Stimulated activated CD8-positive, alpha-beta memory T cell treated with anti-CD3 and anti-CD28 coated beads, Interleukin-12 subunit alpha, Interleukin-12 subunit beta, amount 100 ng/mL, for 24 hours (primary cell): ENCODE data around the gene SLC12A2.

Experiments used
- DNase-seq: peaks from one replicate; pipeline ENCODE4 v3.0.0-alpha.2; 2020; ENCODE audit errors: extremely low read depth

The SLC12A2 gene

DNA sequence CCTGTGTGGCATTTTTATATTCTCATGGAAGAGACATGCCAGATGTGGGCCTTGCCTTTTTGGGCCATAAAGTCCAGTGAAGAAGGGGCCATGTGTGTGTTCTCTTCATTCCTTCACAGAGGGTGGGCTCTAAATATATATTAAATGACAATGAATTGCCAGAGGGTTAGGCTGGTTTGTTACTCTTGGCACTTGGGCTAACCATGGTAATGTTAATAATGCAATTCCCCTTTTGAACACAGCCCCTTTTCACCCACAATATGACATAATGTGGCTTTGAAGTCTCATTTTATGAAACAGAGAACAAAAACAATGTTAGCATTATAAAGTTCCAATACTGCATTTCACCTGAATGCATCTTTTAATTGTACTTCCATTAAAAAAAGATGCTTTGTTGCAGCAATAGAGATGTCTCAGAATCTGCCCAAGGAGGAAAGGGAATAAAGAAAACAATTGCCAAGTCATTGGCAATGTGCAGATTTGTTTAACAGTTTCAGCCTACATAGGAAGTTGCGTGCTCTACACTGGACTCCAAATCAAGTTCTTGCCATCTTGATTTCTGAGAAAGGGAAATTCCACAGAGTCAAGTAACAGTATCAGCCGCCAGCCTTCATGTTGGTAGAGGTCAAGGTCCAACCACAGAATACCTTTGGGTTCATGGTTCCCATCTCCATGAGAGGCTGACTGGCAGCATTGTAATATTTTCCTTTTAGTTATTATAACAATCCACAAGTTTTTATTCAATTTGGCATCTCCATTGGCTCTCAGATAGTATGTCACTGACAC is 141.9 kb downstream of the SLC12A2 start:
- DNase-seq, result no peak

DNA sequence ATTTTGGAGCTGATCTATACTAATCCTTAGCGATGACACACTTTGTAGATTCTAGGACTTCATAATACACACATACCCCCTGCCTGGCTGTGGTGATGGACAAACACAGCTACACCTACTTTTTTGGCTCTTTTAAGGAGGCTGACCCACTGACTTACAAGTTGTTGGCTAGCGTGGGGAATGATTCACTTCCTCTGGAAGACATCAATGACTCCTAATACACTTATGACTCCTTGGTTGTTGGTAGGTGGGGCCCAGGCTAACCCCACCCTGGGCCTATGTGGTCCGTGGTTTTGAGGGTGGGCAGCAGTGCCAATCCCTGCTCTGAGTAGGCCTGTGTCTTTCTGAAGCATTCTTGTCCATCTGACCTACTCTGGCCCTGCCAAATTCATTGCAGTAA is 144.4 kb downstream of the SLC12A2 start:
- no peak for DNase-seq

DNA sequence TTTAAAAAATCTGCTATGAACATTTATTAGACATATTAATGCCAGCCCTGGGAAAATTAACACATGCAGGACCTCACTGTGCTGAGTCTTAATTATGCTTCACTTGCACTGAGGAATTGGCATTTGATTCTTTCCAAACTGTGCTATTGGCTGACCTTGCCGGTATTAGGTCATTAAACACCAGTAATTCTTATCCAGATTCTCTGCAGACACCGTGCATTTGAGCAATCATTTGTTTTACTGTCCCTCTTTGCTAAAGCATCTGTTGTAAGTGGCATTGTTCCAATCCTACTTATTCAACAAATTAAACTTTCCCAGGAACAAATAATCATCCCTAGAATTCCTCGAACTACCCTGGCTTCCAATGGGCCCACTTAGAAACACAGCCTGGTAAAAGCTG is 145.0 kb downstream of the SLC12A2 start:
- no peak for DNase-seq

DNA sequence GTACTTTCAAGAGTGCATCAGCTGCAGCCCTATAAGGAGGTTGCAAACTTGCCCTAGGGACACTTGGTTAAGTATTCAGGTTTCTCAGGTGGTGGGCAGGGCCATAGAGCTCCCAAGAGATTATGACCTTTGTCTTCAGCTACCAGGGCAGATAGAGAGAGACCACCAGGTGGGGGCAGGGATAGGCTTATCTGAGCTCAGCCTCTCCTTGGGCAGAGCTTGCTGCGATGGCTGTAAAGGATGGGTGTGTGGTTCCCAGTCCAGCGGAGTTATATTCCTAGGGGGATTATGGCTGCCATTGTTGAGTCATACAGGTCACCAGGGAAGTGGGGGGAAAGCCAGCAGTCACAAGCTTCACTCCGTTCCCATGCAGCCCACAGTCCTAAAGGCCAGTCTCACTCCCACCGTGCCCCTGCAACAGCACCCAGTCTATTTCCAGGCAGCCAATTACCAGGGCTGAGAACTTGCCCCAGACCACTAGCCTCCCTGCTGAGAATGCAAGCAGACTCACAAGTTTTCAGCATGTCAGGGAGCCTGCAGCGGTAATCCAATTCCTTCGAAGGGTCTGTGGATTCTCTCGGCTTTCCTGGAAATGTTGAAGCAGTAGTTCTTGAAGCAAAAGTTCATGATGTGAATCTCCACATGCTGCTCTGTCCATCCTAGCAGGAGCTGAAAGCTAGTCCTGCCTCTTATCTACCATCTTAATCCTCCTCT is 151.5 kb downstream of the SLC12A2 start:
- no peak for DNase-seq

DNA sequence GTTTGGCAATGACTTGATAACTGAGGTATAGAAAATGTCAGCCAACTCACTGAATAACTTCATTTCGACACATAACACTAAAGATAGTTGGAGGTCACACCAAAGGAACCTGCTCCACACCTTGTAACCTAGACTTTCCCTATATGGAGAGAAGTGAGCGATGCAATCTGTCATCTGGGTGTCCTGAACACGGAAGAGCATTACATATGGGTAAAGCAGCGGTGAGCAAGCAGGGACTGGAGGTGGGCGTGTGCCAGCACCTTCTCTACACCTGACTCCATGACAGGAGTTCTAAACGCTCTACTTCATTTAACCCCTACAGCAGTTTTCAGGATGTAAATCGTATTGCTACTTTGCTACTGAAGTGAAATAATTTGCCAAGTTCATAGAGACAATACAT is 152.8 kb downstream of the SLC12A2 start:
- no peak for DNase-seq

GRCh38 chr5:128237000-128237399 is 153.4 kb downstream of the SLC12A2 start:
- DNase-seq, result no peak

GRCh38 chr5:128237546-128237945 is 154.0 kb downstream of the SLC12A2 start:
- DNase-seq, result no peak
